Sciatic nerve (tissue), 2 donors: ENCODE results near the gene PET100. TPM values are rescaled to one million over a fixed set of nuclear protein-coding genes. Genes with fewer than 3 reads are reported as not detected.

Experiments used
- ATAC-seq: fragments of 200-7000 bp; cut with Tn5 transposase; one replicate; pipeline ENCODE4 v1.9.1; 2020; ENCODE audit warnings: mild to moderate bottlenecking, moderate library complexity
- DNase-seq: peaks from one replicate; pipeline ENCODE4 v3.0.0-alpha.2; 2020; ENCODE audit warnings: low spot score
- intact Hi-C: fragments of 100-400 bp; cut with DNase I; formaldehyde crosslinking; loops from one replicate; pipeline ENCODE4 v1.14.2; 2022
- total RNA-seq: library from RNA; stranded (reverse); fragmentation: NEBNext Ultra II Directional; extraction: Animal tissue kit (Norgen Biotek cat#: 25700); gene quantifications from one replicate; pipeline ENCODE4 v1.2.1, GENCODE V29; 2021
- donor health status: DM: no; HTN: no; CAD: no.
- donor health status: DM: no; HTN: no; CAD: no.

The PET100 gene
- total RNA-seq, 1 donor from 2014 or later = 95.1 TPM

- intact Hi-C loops = no loop called here
- ATAC-seq = no peak
- DNase-seq = no peak
Measured at GRCh38 chr19:7627166-7627565, 2.4 kb upstream of the PET100 start.

- intact Hi-C loops = no loop called here
- no peak for DNase-seq
Measured at GRCh38 chr19:7628589-7629311, 843 bp upstream of the PET100 start.

GRCh38 chr19:7631577-7631976 is 2.0 kb downstream of the PET100 start:
- DNase-seq = no peak
- intact Hi-C loops = no loop called here
- no peak for ATAC-seq

More at GRCh38 chr19:7628589-7629311, 843 bp upstream of the PET100 start:
- no peak for ATAC-seq

- no peak for DNase-seq
- ATAC-seq = no peak
- intact Hi-C loops = no loop called here
Measured at GRCh38 chr19:7632340-7633203, 3.0 kb downstream of the PET100 start.

- ATAC-seq = no peak
- intact Hi-C loops = no loop called here
Measured at GRCh38 chr19:7633698-7634097, 4.1 kb downstream of the PET100 start, which contains the start of gene PCP2. TSS of gene PCP2 (minus strand) at chr19:7633719. CDS start at chr19:7633457, 262 bp downstream.

GRCh38 chr19:7635670-7636069 is 6.1 kb downstream of the PET100 start:
- ATAC-seq = no peak
- no peak for DNase-seq
- intact Hi-C loops = no loop called here

More at GRCh38 chr19:7633698-7634097, 4.1 kb downstream of the PET100 start, which contains the start of gene PCP2:
- DNase-seq = no peak

GRCh38 chr19:7636317-7636690 is 6.7 kb downstream of the PET100 start:
- no peak for DNase-seq

GRCh38 chr19:7636691-7637373 is 7.2 kb downstream of the PET100 start, which contains the start of gene STXBP2:
TSS of gene STXBP2 (plus strand) at chr19:7637110. CDS start at chr19:7637150, 40 bp downstream.
- no peak for DNase-seq
- peak; percentile 70 for ATAC-seq
- intact Hi-C loops = no loop called here

More at GRCh38 chr19:7636317-7636690, 6.7 kb downstream of the PET100 start:
- ATAC-seq = no peak
- intact Hi-C loops = no loop called here

GRCh38 chr19:7637374-7638256 is 8.0 kb downstream of the PET100 start:
- no peak for DNase-seq
- intact Hi-C loops = no loop called here
- ATAC-seq = peak; percentile 46

- ATAC-seq = no peak
- intact Hi-C loops = no loop called here
Measured at GRCh38 chr19:7638802-7639465, 9.3 kb downstream of the PET100 start.

GRCh38 chr19:7639863-7640348 is 10.3 kb downstream of the PET100 start:
- intact Hi-C loops = no loop called here
- ATAC-seq (no peak), DNase-seq (no peak)

More at GRCh38 chr19:7638802-7639465, 9.3 kb downstream of the PET100 start:
- no peak for DNase-seq

GRCh38 chr19:7640803-7641202 is 11.2 kb downstream of the PET100 start:
- intact Hi-C loops = no loop called here
- ATAC-seq = no peak
- DNase-seq = no peak

GRCh38 chr19:7641290-7642276 is 12.0 kb downstream of the PET100 start:
- ATAC-seq = no peak
- intact Hi-C loops = no loop called here
- no peak for DNase-seq

- ATAC-seq (no peak), DNase-seq (no peak)
- intact Hi-C loops = no loop called here
Measured at GRCh38 chr19:7642295-7643030, 12.9 kb downstream of the PET100 start.

- intact Hi-C loops = no loop called here
- ATAC-seq = no peak
Measured at GRCh38 chr19:7643031-7643415, 13.4 kb downstream of the PET100 start.

More at GRCh38 chr19:7643031-7643415, 13.4 kb downstream of the PET100 start:
- no peak for DNase-seq
